ENCODE results near the gene TECRL. TPM values are rescaled to one million over a fixed set of nuclear protein-coding genes. Genes with fewer than 3 reads are reported as not detected.

TECRL gene
- total RNA-seq, 1 donor from 2014 or later, result not detected

GRCh38 chr4:64334964-64335363 is 74.3 kb downstream of the TECRL start:
- DNase-seq (ENCODE audit: low spot score in 2 of 2), result no peak
- FAIRE-seq, result no peak

GRCh38 chr4:64330143-64330542 is 79.1 kb downstream of the TECRL start:
- DNase-seq (ENCODE audit: low spot score in 2 of 2) (no peak), FAIRE-seq (no peak)

- no peak for FAIRE-seq
- no peak for DNase-seq (ENCODE audit: low spot score in 2 of 2)
These were observed 82.0 kb downstream of the TECRL start for GRCh38 chr4:64327237-64327636.

GRCh38 chr4:64326507-64326906 is 82.7 kb downstream of the TECRL start:
- DNase-seq (ENCODE audit: low spot score in 2 of 2) (no peak), FAIRE-seq (no peak)

- DNase-seq (ENCODE audit: low spot score in 2 of 2) (no peak), FAIRE-seq (no peak)
These were observed 103.0 kb downstream of the TECRL start for GRCh38 chr4:64306255-64306565.

GRCh38 chr4:64305565-64306254 is 103.5 kb downstream of the TECRL start:
- DNase-seq (ENCODE audit: low spot score in 2 of 2), result no peak
- FAIRE-seq, result no peak

- DNase-seq (ENCODE audit: low spot score in 2 of 2) (no peak), FAIRE-seq (no peak)
These were observed 136.8 kb downstream of the TECRL start for GRCh38 chr4:64272432-64272831.

GRCh38 chr4:64271601-64272081 is 137.6 kb downstream of the TECRL start:
- DNase-seq (ENCODE audit: low spot score in 2 of 2) (no peak), FAIRE-seq (no peak)

- DNase-seq (ENCODE audit: low spot score in 2 of 2) (no peak), FAIRE-seq (no peak)
These were observed 142.6 kb downstream of the TECRL start for GRCh38 chr4:64266669-64267068.

- DNase-seq (ENCODE audit: low spot score in 2 of 2) (no peak), FAIRE-seq (no peak)
These were observed 143.0 kb downstream of the TECRL start for GRCh38 chr4:64266263-64266662.

GRCh38 chr4:64251781-64252180 is 157.5 kb downstream of the TECRL start:
- no peak for FAIRE-seq

GRCh38 chr4:64250488-64250887 is 158.8 kb downstream of the TECRL start:
- no peak for FAIRE-seq

More at GRCh38 chr4:64251781-64252180, 157.5 kb downstream of the TECRL start:
- no peak for DNase-seq (ENCODE audit: low spot score in 2 of 2)

GRCh38 chr4:64250061-64250460 is 159.2 kb downstream of the TECRL start:
- FAIRE-seq, result no peak
- DNase-seq (ENCODE audit: low spot score in 2 of 2), result no peak

More at GRCh38 chr4:64250488-64250887, 158.8 kb downstream of the TECRL start:
- DNase-seq (ENCODE audit: low spot score in 2 of 2), result no peak

- DNase-seq (ENCODE audit: low spot score in 2 of 2), result no peak
- FAIRE-seq, result no peak
These were observed 161.1 kb downstream of the TECRL start for GRCh38 chr4:64248186-64248585.

GRCh38 chr4:64230709-64231310 is 178.4 kb downstream of the TECRL start:
- FAIRE-seq (no peak), DNase-seq (ENCODE audit: low spot score in 2 of 2) (no peak)

Small RNA genes within 50 kb of the gene (small RNA-seq; reads per million reads assigned to genes)
- not detected for gene RNU6-191P
